Measurements from ENCODE around the gene NFYC. TPM values are rescaled to one million over a fixed set of nuclear protein-coding genes. Genes with fewer than 3 reads are reported as not detected.

The NFYC gene
- total and polyA plus RNA-seq, 3 donors from 2014 or later: 69.1 to 83.9 (median 70.0) TPM

GRCh38 chr1:40786171-40786994 lies 94.9 kb downstream of the NFYC start:
- WGBS, 2 donors: 82 to 89% methylated on average over 9 of the region's 9 CpGs
- intact Hi-C loops (cut with DNase I; ENCODE audit: low total_unique reads): no loop called here
- DNase-seq: no peak
- Histone ChIP-seq H3K27me3 (no peaks in the 10 kb centered on the region), H3K4me1 (no peaks in the 10 kb centered on the region), H3K27ac (no peak overlapping the region), H3K4me3 (no peak overlapping the region), H3K9me3 (no peaks in the 10 kb centered on the region), H3K36me3 (ENCODE audit: low read depth, missing control alignments) (no peaks in the 10 kb centered on the region)
- TF ChIP-seq CTCF (IDR thresholded peaks at IDR 0.05): no peak
- no peak for TF ChIP-seq POLR2A (IDR thresholded peaks at IDR 0.05)

GRCh38 chr1:40786995-40787705 lies 95.6 kb downstream of the NFYC start:
- H3K4me1 ChIP-seq: no peaks in the 10 kb centered on the region
- WGBS, 2 donors: 90 to 95% methylated on average over 5 to 9 of the region's 9 CpGs
- no peaks in the 10 kb centered on the region for H3K27me3 ChIP-seq
- no peak overlapping the region for H3K4me3 ChIP-seq
- H3K36me3 ChIP-seq (ENCODE audit: low read depth, missing control alignments): no peaks in the 10 kb centered on the region
- intact Hi-C loops (cut with DNase I; ENCODE audit: low total_unique reads): no loop called here
- DNase-seq: no peak
- no peaks in the 10 kb centered on the region for H3K9me3 ChIP-seq
- TF ChIP-seq POLR2A (IDR thresholded peaks at IDR 0.05): no peak
- no peak for TF ChIP-seq CTCF (IDR thresholded peaks at IDR 0.05)
- no peak overlapping the region for H3K27ac ChIP-seq

GRCh38 chr1:40787737-40788560 lies 96.4 kb downstream of the NFYC start:
- Histone ChIP-seq H3K36me3 (ENCODE audit: low read depth, missing control alignments) (no peaks in the 10 kb centered on the region), H3K27me3 (no peaks in the 10 kb centered on the region), H3K4me1 (no peaks in the 10 kb centered on the region), H3K9me3 (no peaks in the 10 kb centered on the region), H3K4me3 (no peak overlapping the region), H3K27ac (no peak overlapping the region)
- WGBS, 2 donors: 89 to 96% methylated on average over 8 to 19 of the region's 19 CpGs
- DNase-seq: no peak
- TF ChIP-seq CTCF (IDR thresholded peaks at IDR 0.05): no peak
- no peak for TF ChIP-seq POLR2A (IDR thresholded peaks at IDR 0.05)
- intact Hi-C loops (cut with DNase I; ENCODE audit: low total_unique reads): no loop called here

GRCh38 chr1:40788561-40789341 lies 97.2 kb downstream of the NFYC start:
- 82 to 89% methylated on average over 16 to 17 of the region's 17 CpGs for WGBS, 2 donors
- no peaks in the 10 kb centered on the region for H3K4me1 ChIP-seq
- intact Hi-C loops (cut with DNase I; ENCODE audit: low total_unique reads): no loop called here
- no peak for DNase-seq
- no peak for TF ChIP-seq CTCF (IDR thresholded peaks at IDR 0.05)
- no peak overlapping the region for H3K4me3 ChIP-seq
- H3K36me3 ChIP-seq (ENCODE audit: low read depth, missing control alignments): no peaks in the 10 kb centered on the region
- no peaks in the 10 kb centered on the region for H3K9me3 ChIP-seq
- no peaks in the 10 kb centered on the region for H3K27me3 ChIP-seq
- no peak overlapping the region for H3K27ac ChIP-seq
